B cell (primary cell): Measurements from ENCODE around the gene ERP27. TPM values are rescaled to one million over a fixed set of nuclear protein-coding genes. Genes with fewer than 3 reads are reported as not detected.
A peak's percentile ranks its signal among the peaks of the same experiment; 100 is the strongest.

Experiments
- ATAC-seq: fragments of 200-7000 bp; cut with Tn5 transposase; one replicate; pipeline ENCODE4 v1.10.0; 2021; ENCODE audit warnings: low read depth, mild to moderate bottlenecking, moderate number of reproducible peaks, moderate library complexity
- CTCF ChIA-PET: fragments of 350-600 bp; sonication (Branson Sonifier 250); formaldehyde crosslinking; loops from one replicate; lab custom pipeline; 2021; ENCODE audit warnings: antibody characterized with exemption, inconsistent platforms; lab: Charles Lee
- POLR2A ChIA-PET: fragments of 350-600 bp; sonication (Branson Sonifier 250); formaldehyde crosslinking; loops from one replicate; lab custom pipeline; 2021; ENCODE audit warnings: antibody characterized with exemption; lab: Charles Lee
- DNase-seq: peaks from one replicate; pipeline ENCODE4 v3.0.0; 2013
- H2AFZ ChIP-seq: 2 replicates; pipeline ENCODE4 v1.6.1; 2012; ENCODE audit warnings: mild to moderate bottlenecking, low read depth, low read length; ENCODE audit not compliant: insufficient read depth, poor library complexity, severe bottlenecking
- H3K27ac ChIP-seq, 2 donors: 1 replicate in 1 of 2; 2 replicates in 1 of 2; pipeline ENCODE4 v1.5.1; 2012 to 2013; ENCODE audit warnings: low read length in 2 of 2, mild to moderate bottlenecking in 2 of 2, moderate library complexity in 1 of 2
- H3K27me3 ChIP-seq, 4 experiments: fragments of 200-600 bp in 1 of 4; sonication (generic) in 1 of 4; replicated peaks in 1 of 4; 1 replicate in 2 of 4; 2 replicates in 2 of 4; pipeline versions ENCODE4 v1.6.1 to v1.7.0; 2013 to 2016; ENCODE audit warnings: low read length in 3 of 4, mild to moderate bottlenecking in 2 of 4, mixed read lengths in 1 of 4, moderate library complexity in 1 of 4; ENCODE audit not compliant: insufficient read depth in 4 of 4, control insufficient read depth in 3 of 4; ENCODE audit errors: control extremely low read depth in 1 of 4
- H3K36me3 ChIP-seq, 2 experiments: replicated peaks in 1 of 2; 1 replicate in 1 of 2; 2 replicates in 1 of 2; pipeline versions ENCODE4 v1.6.1 to v1.7.1; 2013; ENCODE audit warnings: low read length in 1 of 2; ENCODE audit not compliant: insufficient read depth in 2 of 2, control insufficient read depth in 1 of 2; ENCODE audit errors: control extremely low read depth in 1 of 2, extremely low read depth in 1 of 2
- H3K4me1 ChIP-seq, 2 donors: fragments of 200-600 bp in 1 of 2; sonication (generic) in 1 of 2; 1 replicate in 1 of 2; 2 replicates in 1 of 2; pipeline versions ENCODE4 v1.5.1 to v1.6.1; 2013 to 2017; ENCODE audit warnings: low read length in 2 of 2; ENCODE audit not compliant: control insufficient read depth in 2 of 2, insufficient read depth in 2 of 2
- H3K4me2 ChIP-seq: replicated peaks from 2 replicates; pipeline ENCODE3; 2012; ENCODE audit warnings: mild to moderate bottlenecking, low read depth, low read length; ENCODE audit not compliant: poor library complexity, severe bottlenecking
- H3K4me3 ChIP-seq, 5 experiments: fragments of 200-600 bp in 1 of 5; sonication (generic) in 1 of 5; 1 replicate in 3 of 5; 2 replicates in 2 of 5; pipeline versions ENCODE4 v1.5.1 to v1.7.0; 2011 to 2016; ENCODE audit warnings: low read length in 4 of 5, mild to moderate bottlenecking in 4 of 5, low read depth in 2 of 5, control low read depth in 1 of 5, moderate library complexity in 1 of 5; ENCODE audit not compliant: insufficient read depth in 1 of 5; ENCODE audit errors: control extremely low read depth in 1 of 5, extremely low read depth in 1 of 5
- H3K79me2 ChIP-seq: fragments of 200-600 bp; sonication (generic); one replicate; pipeline ENCODE4 v1.6.0; 2016; ENCODE audit warnings: low read length; ENCODE audit not compliant: control insufficient read depth, insufficient read depth
- H3K9ac ChIP-seq: fragments of 200-600 bp; sonication (generic); 2 replicates; pipeline ENCODE4 v1.6.1; 2017; ENCODE audit warnings: mild to moderate bottlenecking, low read length, moderate library complexity
- H3K9me3 ChIP-seq, 3 donors: one replicate each; pipeline versions ENCODE4 v1.6.1 to v1.7.1; 2013; ENCODE audit warnings: low read length in 2 of 3; ENCODE audit not compliant: control insufficient read depth in 2 of 3, insufficient read depth in 1 of 3; ENCODE audit errors: control extremely low read depth in 1 of 3
- H4K20me1 ChIP-seq: 2 replicates; pipeline ENCODE4 v1.6.0; 2012; ENCODE audit warnings: mild to moderate bottlenecking, low read length; ENCODE audit not compliant: insufficient read depth, control insufficient read depth, poor library complexity, severe bottlenecking
- H3K27ac Mint-ChIP-seq: one replicate; pipeline ENCODE4 v1.8.0; 2021; ENCODE audit warnings: mixed read lengths
- H3K27me3 Mint-ChIP-seq: one replicate; pipeline ENCODE4 v1.8.0; 2021; ENCODE audit warnings: mixed read lengths
- H3K4me1 Mint-ChIP-seq: one replicate; pipeline ENCODE4 v1.8.0; 2021; ENCODE audit warnings: mixed read lengths
- H3K4me3 Mint-ChIP-seq: one replicate; pipeline ENCODE4 v1.8.0; 2021; ENCODE audit warnings: mixed read lengths
- H3K9me3 Mint-ChIP-seq: one replicate; pipeline ENCODE4 v1.8.0; 2022; ENCODE audit warnings: mixed read lengths; ENCODE audit not compliant: insufficient read depth
- EZH2 ChIP-seq: IDR thresholded peaks from 2 replicates; pipeline ENCODE4 v1.6.1; 2012; ENCODE audit warnings: borderline replicate concordance, low read depth, mild to moderate bottlenecking, moderate library complexity, low read length; ENCODE audit not compliant: insufficient read depth, poor library complexity, severe bottlenecking
- WGBS: methylation state at CpG from one replicate; pipeline ENCODE4 v1.1.5; 2013; ENCODE audit warnings: missing lambda C conversion rate; ENCODE audit not compliant: insufficient coverage; 5-methylcytosine and 5-hydroxymethylcytosine counted together
- intact Hi-C: fragments of 100-400 bp; cut with micrococcal nuclease; formaldehyde crosslinking; loops from one replicate; pipeline ENCODE4 v1.10.0; 2022
- polyA plus RNA-seq: library from polyadenylated mRNA; depleted of rRNA; stranded (reverse); fragments of >200 nt; gene quantifications from 2 replicates; pipeline ENCODE4 v1.2.3, GENCODE V29; 2012
- total RNA-seq, 2 donors: library from RNA; stranded (reverse); fragments of 120-200 nt in 1 of 2; gene quantifications; 1 replicate in 1 of 2; 2 replicates in 1 of 2; pipeline versions ENCODE4 v1.2.3 to v1.2.4, GENCODE V29; 2013 to 2022
- TF ChIP-seq, protein P1 (sequence below): fragments of 200-600 bp; IDR thresholded peaks from one replicate; pipeline ENCODE4 v1.8.0; 2022; ENCODE audit warnings: antibody characterized with exemption, mild to moderate bottlenecking

The ERP27 gene
- total and polyA plus RNA-seq, 2 donors (not counting 1 experiment from before 2014, with no cell fraction given) = 7.8 to 9.0 TPM

DNA sequence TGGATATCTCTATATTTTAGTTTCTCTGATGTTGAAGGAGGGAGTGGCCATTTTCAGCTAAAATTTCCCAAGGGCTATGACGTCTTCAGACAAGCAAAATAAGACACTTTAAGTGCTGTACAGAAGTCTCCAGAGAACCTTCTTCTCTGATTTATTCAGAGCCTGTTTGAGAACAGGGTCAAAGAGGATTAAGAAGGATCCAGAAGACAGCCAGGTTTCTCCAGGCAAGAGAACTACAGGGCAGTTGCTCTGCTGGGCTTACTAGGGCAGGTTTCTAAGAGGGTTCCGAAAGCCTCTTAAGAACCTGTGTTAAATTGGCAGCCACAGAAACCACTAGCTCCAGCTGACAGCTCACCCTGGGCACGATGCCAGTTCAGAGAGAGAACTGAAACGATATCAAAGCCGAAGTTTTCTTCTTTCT, 53.9 kb downstream of the ERP27 start:
- peak; percentile 95 for ATAC-seq
- Histone ChIP-seq H3K4me2 (peak overlapping the region; percentile 70), H2AFZ (peak overlapping the region; percentile 64), H3K27me3 (peaks cover 0 to 12% (median 8%) of the 10 kb centered on the region in 4 experiments), H3K4me1 (peaks cover 27 to 44% of the 10 kb centered on the region in 2 donors), H3K9ac (peak overlapping the region; percentile 33), H3K36me3 (no peaks in the 10 kb centered on the region), H3K4me3 (peak overlapping the region in 1 of 5 experiments; percentile 11), H4K20me1 (no peaks in the 10 kb centered on the region), H3K9me3 (no peaks in the 10 kb centered on the region), H3K27ac (peak overlapping the region in 1 of 2 donors; percentile 67), H3K79me2 (no peaks in the 10 kb centered on the region)
- H3K4me3 Mint-ChIP-seq = peak overlapping the region; percentile 77
- peaks cover 38% of the 10 kb centered on the region for H3K27me3 Mint-ChIP-seq
- peaks cover 48% of the 10 kb centered on the region for H3K4me1 Mint-ChIP-seq
- no peak for TF ChIP-seq EZH2
- TF ChIP-seq, protein P1, sequence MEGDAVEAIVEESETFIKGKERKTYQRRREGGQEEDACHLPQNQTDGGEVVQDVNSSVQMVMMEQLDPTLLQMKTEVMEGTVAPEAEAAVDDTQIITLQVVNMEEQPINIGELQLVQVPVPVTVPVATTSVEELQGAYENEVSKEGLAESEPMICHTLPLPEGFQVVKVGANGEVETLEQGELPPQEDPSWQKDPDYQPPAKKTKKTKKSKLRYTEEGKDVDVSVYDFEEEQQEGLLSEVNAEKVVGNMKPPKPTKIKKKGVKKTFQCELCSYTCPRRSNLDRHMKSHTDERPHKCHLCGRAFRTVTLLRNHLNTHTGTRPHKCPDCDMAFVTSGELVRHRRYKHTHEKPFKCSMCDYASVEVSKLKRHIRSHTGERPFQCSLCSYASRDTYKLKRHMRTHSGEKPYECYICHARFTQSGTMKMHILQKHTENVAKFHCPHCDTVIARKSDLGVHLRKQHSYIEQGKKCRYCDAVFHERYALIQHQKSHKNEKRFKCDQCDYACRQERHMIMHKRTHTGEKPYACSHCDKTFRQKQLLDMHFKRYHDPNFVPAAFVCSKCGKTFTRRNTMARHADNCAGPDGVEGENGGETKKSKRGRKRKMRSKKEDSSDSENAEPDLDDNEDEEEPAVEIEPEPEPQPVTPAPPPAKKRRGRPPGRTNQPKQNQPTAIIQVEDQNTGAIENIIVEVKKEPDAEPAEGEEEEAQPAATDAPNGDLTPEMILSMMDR = no peak
- CTCF ChIA-PET = interaction anchor here (0.7 to 1.4 kb wide), 5 partner anchors 11 to 113 kb away, joined by 3 to 4 read pairs (median 3); no protein-coding TSS in a partner anchor
- WGBS = 0% methylated on average over 1 of the region's 5 CpGs
- POLR2A ChIA-PET = interaction anchor here (1.2 kb wide), 1 partner anchor 69 kb away, joined by 3 read pairs; no protein-coding TSS in a partner anchor
- H3K9me3 Mint-ChIP-seq = no peaks in the 10 kb centered on the region
- DNase-seq = peak; percentile 89
- peak overlapping the region; percentile 80 for H3K27ac Mint-ChIP-seq
- intact Hi-C loops = loop anchor here (5.0 kb wide), 1 partner anchor 37 kb away; no protein-coding TSS in a partner anchor

DNA sequence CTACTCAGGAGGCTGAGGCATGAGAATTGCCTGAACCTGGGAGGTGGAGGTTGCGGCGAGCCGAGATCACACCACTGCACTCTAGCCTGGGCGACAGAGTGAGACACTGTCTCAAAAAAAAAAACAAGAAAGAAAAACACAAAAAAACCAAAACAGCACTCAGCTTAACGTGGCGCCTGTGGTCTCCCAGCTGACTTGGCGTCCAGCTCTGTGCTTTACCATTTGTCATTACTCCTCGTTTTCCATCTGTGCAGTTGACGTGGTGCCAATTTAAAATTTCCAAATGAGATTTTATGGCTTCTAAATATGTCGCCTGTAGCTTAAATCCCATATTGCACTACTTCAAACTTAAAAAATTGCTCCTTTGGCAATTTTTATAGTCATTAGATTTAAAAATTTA, 54.7 kb downstream of the ERP27 start:
- Mint-ChIP-seq H3K9me3 (no peaks in the 10 kb centered on the region), H3K4me3 (no peak overlapping the region), H3K27ac (no peak overlapping the region), H3K27me3 (peaks cover 33% of the 10 kb centered on the region), H3K4me1 (peaks cover 48% of the 10 kb centered on the region)
- Histone ChIP-seq H4K20me1 (no peaks in the 10 kb centered on the region), H3K4me3 (no peak overlapping the region), H3K4me2 (peak overlapping the region; percentile 70), H3K27me3 (peaks cover 0 to 12% (median 6%) of the 10 kb centered on the region in 4 experiments), H3K27ac (no peak overlapping the region), H3K79me2 (no peaks in the 10 kb centered on the region), H3K9ac (no peak overlapping the region), H3K9me3 (no peaks in the 10 kb centered on the region), H3K4me1 (peaks cover 27 to 44% of the 10 kb centered on the region in 2 donors), H2AFZ (no peak overlapping the region), H3K36me3 (no peaks in the 10 kb centered on the region)
- TF ChIP-seq EZH2 = no peak
- TF ChIP-seq, protein P1 = no peak
- ChIA-PET CTCF (interaction anchor here (1.3 to 1.6 kb wide), 3 partner anchors 10 to 113 kb away, joined by 3 to 4 read pairs (median 4); no protein-coding TSS in a partner anchor), POLR2A (no interaction called here)
- DNase-seq (no peak), ATAC-seq (no peak)
- intact Hi-C loops = loop anchor here (5.0 kb wide), 1 partner anchor 36 kb away; no protein-coding TSS in a partner anchor
- WGBS = 37% methylated on average over 8 of the region's 10 CpGs
